GM12801 (cell line): ENCODE data around the gene CPE.

Experiments used
- TF ChIP-seq, protein P1 (sequence below): IDR thresholded peaks from one replicate; pipeline ENCODE4 v1.5.1; 2011; ENCODE audit warnings: control low read depth; ENCODE audit not compliant: insufficient read length; ENCODE audit errors: extremely low read depth

Gene CPE

DNA sequence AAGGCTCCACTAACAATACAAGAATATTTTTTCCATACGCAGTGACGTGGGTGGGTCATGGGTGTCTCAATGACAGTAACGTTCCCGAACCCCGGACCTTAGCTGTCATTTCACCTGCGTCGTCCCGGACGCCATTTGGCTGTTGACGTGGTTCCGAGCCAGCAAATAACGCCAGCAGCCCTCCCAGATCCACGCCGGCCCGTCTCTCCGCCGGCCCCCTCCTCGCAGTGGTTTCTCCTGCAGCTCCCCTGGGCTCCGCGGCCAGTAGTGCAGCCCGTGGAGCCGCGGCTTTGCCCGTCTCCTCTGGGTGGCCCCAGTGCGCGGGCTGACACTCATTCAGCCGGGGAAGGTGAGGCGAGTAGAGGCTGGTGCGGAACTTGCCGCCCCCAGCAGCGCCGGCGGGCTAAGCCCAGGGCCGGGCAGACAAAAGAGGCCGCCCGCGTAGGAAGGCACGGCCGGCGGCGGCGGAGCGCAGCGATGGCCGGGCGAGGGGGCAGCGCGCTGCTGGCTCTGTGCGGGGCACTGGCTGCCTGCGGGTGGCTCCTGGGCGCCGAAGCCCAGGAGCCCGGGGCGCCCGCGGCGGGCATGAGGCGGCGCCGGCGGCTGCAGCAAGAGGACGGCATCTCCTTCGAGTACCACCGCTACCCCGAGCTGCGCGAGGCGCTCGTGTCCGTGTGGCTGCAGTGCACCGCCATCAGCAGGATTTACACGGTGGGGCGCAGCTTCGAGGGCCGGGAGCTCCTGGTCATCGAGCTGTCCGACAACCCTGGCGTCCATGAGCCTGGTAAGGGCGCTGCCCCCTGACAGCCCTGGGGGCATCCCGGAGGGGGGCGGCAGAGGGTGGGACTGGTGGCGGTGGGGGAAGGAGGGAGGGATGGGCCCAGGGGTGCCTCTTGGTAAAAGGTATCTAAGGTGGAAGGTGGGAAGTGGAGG is at the start of gene CPE:
CPE (plus strand) TSS at position 264 of the 933 bp plus-strand sequence; CDS start at position 478, 214 bp downstream.
- TF ChIP-seq, protein P1, sequence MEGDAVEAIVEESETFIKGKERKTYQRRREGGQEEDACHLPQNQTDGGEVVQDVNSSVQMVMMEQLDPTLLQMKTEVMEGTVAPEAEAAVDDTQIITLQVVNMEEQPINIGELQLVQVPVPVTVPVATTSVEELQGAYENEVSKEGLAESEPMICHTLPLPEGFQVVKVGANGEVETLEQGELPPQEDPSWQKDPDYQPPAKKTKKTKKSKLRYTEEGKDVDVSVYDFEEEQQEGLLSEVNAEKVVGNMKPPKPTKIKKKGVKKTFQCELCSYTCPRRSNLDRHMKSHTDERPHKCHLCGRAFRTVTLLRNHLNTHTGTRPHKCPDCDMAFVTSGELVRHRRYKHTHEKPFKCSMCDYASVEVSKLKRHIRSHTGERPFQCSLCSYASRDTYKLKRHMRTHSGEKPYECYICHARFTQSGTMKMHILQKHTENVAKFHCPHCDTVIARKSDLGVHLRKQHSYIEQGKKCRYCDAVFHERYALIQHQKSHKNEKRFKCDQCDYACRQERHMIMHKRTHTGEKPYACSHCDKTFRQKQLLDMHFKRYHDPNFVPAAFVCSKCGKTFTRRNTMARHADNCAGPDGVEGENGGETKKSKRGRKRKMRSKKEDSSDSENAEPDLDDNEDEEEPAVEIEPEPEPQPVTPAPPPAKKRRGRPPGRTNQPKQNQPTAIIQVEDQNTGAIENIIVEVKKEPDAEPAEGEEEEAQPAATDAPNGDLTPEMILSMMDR = no peak

DNA sequence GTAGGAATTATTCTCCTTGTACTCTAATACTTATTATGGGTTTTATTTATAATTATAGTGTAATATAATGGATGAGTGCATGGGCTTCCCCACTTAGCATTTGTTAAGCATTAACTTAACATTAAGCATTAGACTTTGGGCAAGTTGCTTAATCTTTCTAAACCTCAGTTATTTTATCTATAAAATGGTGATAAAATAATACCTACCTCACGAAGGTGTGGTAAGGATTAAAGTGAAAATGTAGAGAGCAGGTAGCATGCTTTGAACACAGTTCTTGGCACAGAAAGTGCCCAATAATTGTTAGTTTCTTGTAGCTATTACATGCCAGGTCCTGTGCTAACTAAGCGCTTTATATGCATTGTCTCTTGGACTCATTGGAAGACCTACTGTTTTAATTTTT is 48.7 kb upstream of the CPE start:
- TF ChIP-seq, protein P1 = no peak

DNA sequence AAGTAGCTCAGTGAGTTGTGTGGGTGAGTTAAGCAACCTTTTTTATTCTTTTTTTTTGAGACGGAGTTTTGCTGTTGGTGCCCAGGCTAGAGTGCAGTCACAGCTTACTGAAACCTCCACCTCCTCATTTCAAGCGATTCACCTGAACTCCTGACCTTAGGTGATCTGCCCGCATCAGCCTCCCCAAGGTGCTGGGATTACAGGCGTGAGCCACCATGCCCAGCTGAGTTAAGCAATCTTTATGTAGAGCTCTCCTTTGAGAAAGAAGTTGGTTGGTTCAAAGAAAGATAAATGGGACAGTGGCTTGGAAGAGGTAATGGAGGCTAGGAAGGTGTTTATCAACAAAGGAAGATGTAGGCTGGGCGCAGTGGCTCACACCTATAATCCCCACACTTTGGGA is 48.1 kb upstream of the CPE start:
- TF ChIP-seq, protein P1 = no peak

DNA sequence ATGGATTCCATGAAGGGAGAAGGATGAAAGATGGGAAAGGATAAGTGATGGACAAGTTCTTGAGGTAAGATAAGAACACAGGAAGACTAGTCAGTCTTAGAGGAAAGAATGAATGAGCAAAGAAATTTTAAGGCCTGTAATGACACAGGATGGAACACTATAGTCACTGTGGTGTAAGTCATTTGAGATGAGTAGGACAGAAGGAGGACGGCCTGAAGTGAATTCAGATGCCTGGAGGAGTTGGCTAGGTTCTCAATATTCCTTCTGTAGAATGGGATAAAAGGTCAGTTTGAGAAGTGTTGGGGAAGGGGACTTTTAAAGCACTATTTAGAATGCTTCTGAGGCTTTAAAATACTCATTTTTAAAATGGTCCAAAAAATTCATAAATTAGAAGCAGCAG is 47.4 kb upstream of the CPE start:
- TF ChIP-seq, protein P1 = no peak

DNA sequence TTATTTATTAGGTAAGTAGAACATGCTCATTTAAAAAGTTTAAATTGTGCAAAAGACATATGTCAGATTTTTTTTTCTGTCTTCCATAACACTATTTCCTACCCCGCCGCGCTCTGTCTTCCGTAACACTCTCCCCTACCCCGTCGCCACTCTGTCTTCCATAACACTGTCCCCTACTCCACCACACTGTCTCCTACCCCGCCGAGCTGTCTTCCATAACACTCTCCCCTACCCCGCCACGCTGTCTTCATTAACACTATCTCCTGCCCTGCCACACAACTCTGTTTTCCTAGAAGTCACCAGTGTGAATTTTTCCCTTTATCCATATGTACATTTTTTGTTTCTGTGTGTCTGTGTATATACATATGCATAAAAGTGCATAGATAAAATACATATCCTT is 47.0 kb upstream of the CPE start:
- TF ChIP-seq, protein P1 = no peak

DNA sequence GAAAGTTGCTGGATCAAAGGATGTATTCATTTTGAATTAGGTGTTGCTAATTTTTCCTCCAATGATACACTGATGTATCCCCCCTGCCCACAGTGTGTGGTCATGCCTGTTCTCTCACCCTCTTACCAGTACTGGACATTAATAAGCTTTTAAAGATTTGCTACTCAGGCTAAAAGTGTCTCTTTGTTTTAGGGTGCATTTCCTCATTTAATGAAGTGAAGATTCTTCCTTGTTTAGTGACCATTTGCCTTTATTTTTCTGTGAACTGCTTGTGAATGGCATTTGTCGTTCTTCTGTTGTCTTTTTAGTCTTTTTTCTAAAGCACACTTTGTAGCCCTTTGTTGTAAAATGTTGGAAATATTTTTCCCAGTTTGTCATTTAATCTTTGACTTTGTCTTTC is 46.3 kb upstream of the CPE start:
- TF ChIP-seq, protein P1 = no peak

DNA sequence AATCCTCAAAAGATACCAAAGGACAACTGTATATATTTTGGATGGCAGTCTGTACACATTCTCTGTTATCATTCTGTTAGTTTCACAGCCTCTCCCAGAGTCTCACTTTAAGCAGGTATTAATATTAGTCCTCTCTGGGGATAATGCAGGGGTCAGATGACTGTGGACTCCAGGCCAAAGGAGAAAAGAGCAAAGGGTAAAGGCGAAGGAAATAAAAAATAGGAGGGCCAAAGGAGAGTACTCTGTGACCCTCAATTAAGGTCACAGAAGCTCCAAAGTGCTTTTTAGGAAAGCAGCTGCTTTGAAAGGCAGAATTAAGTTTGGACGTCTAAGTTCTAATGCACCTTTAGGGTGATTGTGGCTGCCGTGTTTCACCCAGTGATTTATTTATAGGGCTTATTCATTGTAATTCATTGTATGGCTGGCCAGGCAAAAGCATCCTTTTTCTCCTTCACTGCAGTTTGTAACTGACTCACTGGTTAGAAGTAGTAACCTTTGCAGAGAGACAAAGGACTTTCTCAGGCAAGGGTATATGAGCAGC is 43.6 kb upstream of the CPE start:
- TF ChIP-seq, protein P1 = no peak
